ENCODE results near the gene FAM163B. TPM values are rescaled to one million over a fixed set of nuclear protein-coding genes. Genes with fewer than 3 reads are reported as not detected.

FAM163B gene
- total and polyA plus RNA-seq, 2 of the 8 experiments (the other 6 are each of a cell fraction or from before 2014, with no cell fraction given): 0.63 to 1.0 TPM

DNA sequence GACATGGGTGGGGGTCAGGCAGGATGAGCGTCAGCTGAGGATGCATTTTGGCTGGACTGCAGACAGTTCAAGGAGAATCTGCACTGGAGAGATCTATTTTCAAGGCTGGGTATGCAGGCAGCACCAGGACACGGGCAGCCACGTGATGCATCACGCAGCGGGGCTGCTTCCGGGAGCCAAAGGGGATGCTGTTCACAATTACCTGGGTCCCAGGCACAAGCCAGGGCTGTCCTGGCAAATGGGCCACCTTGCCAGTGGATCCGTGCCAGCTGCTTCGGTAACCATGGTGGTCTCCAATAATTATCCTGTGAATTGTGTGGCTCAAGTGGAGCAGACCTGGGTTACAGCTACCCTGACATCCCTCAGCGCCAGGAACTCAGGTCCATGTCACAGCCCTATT is 44.4 kb upstream of the FAM163B start:
- H2BK5ac ChIP-seq (ENCODE audit: low read depth, low read length): no peak overlapping the region
- H3K4me3 ChIP-seq (ENCODE audit: extremely low read depth in 1 of 4, insufficient read depth in 2 of 4, low read depth in 3 of 4, low read length in 4 of 4): no peak overlapping the region
- H2BK12ac ChIP-seq (ENCODE audit: low read depth, low read length): peak overlapping the region; percentile 60; the same call in 1 of the 2 replicates
- no peak overlapping the region for H2BK15ac ChIP-seq (ENCODE audit: low read length)
- H3K23me2 ChIP-seq (ENCODE audit: low read depth, low read length): no peaks in the 10 kb centered on the region
- no peaks in the 10 kb centered on the region for H3K9me3 ChIP-seq (ENCODE audit: insufficient read depth in 2 of 2, low read depth in 1 of 2, low read length in 1 of 2)
- no peaks in the 10 kb centered on the region for H3K36me3 ChIP-seq (ENCODE audit: control insufficient read depth in 2 of 4, insufficient read depth in 4 of 4, low read length in 3 of 4)
- no peak overlapping the region for H4K91ac ChIP-seq (replicated peaks; ENCODE audit: insufficient read length, low read length)
- no peak overlapping the region for H3K4me2 ChIP-seq (ENCODE audit: insufficient read depth in 1 of 2, low read depth in 2 of 2, low read length in 2 of 2)
- H2BK120ac ChIP-seq (replicated peaks; ENCODE audit: low read depth, low read length): no peak overlapping the region
- POLR2A ChIA-PET (ENCODE audit: partially characterized antibody): interaction anchor here (0.6 to 1.2 kb wide), 3 partner anchors 40 to 848 kb away, joined by 3 read pairs; no protein-coding TSS in a partner anchor
- no peak overlapping the region for H3K56ac ChIP-seq (replicated peaks; ENCODE audit: insufficient read length, low read depth, low read length)
- H2AFZ ChIP-seq (ENCODE audit: low read length): no peak overlapping the region
- no peaks in the 10 kb centered on the region for H3K79me2 ChIP-seq (ENCODE audit: control insufficient read depth in 1 of 2, insufficient read depth in 2 of 2, low read length in 2 of 2)
- no peak overlapping the region for H3K14ac ChIP-seq (ENCODE audit: insufficient read length)
- no peak overlapping the region for H2BK20ac ChIP-seq (ENCODE audit: low read length)
- H3K79me1 ChIP-seq (ENCODE audit: low read depth, low read length): no peaks in the 10 kb centered on the region
- no peak overlapping the region for H3K18ac ChIP-seq (ENCODE audit: extremely low read depth, low read length)
- H4K8ac ChIP-seq (ENCODE audit: extremely low read depth, insufficient read depth, low read length): peak overlapping the region; percentile 57; the same call in 1 of the 2 replicates
- no peak for TF ChIP-seq EZH2 (IDR thresholded peaks at IDR 0.05; ENCODE audit: low read depth, low read length, severe bottlenecking)
- TF ChIP-seq KDM4A (IDR thresholded peaks at IDR 0.05; ENCODE audit: low read depth, low read length, severe bottlenecking): no peak
- no peak for TF ChIP-seq SUZ12 (IDR thresholded peaks at IDR 0.05; ENCODE audit: low read length)
- TF ChIP-seq, protein P1, sequence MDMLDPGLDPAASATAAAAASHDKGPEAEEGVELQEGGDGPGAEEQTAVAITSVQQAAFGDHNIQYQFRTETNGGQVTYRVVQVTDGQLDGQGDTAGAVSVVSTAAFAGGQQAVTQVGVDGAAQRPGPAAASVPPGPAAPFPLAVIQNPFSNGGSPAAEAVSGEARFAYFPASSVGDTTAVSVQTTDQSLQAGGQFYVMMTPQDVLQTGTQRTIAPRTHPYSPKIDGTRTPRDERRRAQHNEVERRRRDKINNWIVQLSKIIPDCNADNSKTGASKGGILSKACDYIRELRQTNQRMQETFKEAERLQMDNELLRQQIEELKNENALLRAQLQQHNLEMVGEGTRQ (IDR thresholded peaks at IDR 0.05; ENCODE audit: low read length): no peak
- DNase-seq (ENCODE audit: low read depth in 1 of 2, low spot score in 2 of 2): no peak
- CTCF ChIA-PET (ENCODE audit: partially characterized antibody): interaction anchor here (0.6 to 3.3 kb wide), 9 partner anchors 8 to 167 kb away, joined by 3 to 14 read pairs (median 3); no protein-coding TSS in a partner anchor
- no peak overlapping the region for H3K9ac ChIP-seq (replicated peaks in 1 of 4; ENCODE audit: extremely low read depth in 1 of 4, low read depth in 3 of 4, low read length in 3 of 4)
- H2AK5ac ChIP-seq (ENCODE audit: low read depth, low read length): no peak overlapping the region
- no peak overlapping the region for H3K4ac ChIP-seq (replicated peaks; ENCODE audit: insufficient read length, low read depth, low read length)
- H3K4me1 ChIP-seq (replicated peaks in 1 of 4; ENCODE audit: control insufficient read depth in 3 of 4, insufficient read depth in 4 of 4, low read length in 3 of 4): peaks cover 0 to 8% (median 5%) of the 10 kb centered on the region in 4 experiments; a peak in 5 of 7 replicates
- peaks cover 0 to 3% (median 0%) of the 10 kb centered on the region in 4 experiments; a peak in 2 of 7 replicates for H3K27me3 ChIP-seq (replicated peaks in 1 of 4; ENCODE audit: control insufficient read depth in 3 of 4, extremely low read depth in 1 of 4, insufficient read depth in 3 of 4, low read length in 3 of 4)
- 83% methylated on average over 9 of the region's 9 CpGs; no CpG with 5 or more reads in 1 of the 2 experiments for WGBS, 2 experiments (ENCODE audit: extremely low coverage in 1 of 2, insufficient coverage in 1 of 2, insufficient read length in 1 of 2, insufficient replicate concordance in 2 of 2, low coverage in 1 of 2, low lambda C conversion rate in 2 of 2, missing lambda C conversion rate in 1 of 2)
- H4K5ac ChIP-seq (ENCODE audit: insufficient read length, low read depth, low read length): no peak overlapping the region
- no peaks in the 10 kb centered on the region for H4K20me1 ChIP-seq (replicated peaks in 1 of 2; ENCODE audit: control insufficient read depth in 1 of 2, insufficient read depth in 2 of 2, low read length in 2 of 2)
- no peak for FAIRE-seq
- no peak overlapping the region for H3K23ac ChIP-seq (ENCODE audit: insufficient read length)
- no peak overlapping the region for H3K27ac ChIP-seq (ENCODE audit: low read depth, low read length)

Data from H1 (cell line).